GM10248 (cell line): ENCODE data around the gene ZMIZ2.
"Not testable (repeated sequence)": the region's sequence is repeated elsewhere in the genome, so short reads cannot be mapped to it uniquely, and the experiment has no call there.

Experiments used
- CTCF ChIA-PET: fragments of 300-600 bp; sonication (Branson Sonifier 250); formaldehyde crosslinking; extraction: SDS; loops from one replicate; lab custom pipeline; 2021; ENCODE audit warnings: antibody characterized with exemption; lab: Yijun Ruan, JAX
- POLR2A ChIA-PET: fragments of 350-650 bp; sonication (Branson Sonifier 250); formaldehyde crosslinking; extraction: SDS; loops from one replicate; lab custom pipeline; 2020; ENCODE audit warnings: antibody characterized with exemption; lab: Yijun Ruan, JAX
- DNase-seq: peaks from one replicate; pipeline ENCODE4 v3.0.0; 2012; ENCODE audit errors: extremely low spot score
- TF ChIP-seq, protein P1 (sequence below): IDR thresholded peaks from 2 replicates; pipeline ENCODE4 v1.5.1; 2012; ENCODE audit warnings: mild to moderate bottlenecking, low read depth; ENCODE audit errors: extremely low read depth, missing control alignments, control extremely low read depth

The ZMIZ2 gene

GRCh38 chr7:44797329-44798258, 48.9 kb downstream of the ZMIZ2 start:
- TF ChIP-seq, protein P1, sequence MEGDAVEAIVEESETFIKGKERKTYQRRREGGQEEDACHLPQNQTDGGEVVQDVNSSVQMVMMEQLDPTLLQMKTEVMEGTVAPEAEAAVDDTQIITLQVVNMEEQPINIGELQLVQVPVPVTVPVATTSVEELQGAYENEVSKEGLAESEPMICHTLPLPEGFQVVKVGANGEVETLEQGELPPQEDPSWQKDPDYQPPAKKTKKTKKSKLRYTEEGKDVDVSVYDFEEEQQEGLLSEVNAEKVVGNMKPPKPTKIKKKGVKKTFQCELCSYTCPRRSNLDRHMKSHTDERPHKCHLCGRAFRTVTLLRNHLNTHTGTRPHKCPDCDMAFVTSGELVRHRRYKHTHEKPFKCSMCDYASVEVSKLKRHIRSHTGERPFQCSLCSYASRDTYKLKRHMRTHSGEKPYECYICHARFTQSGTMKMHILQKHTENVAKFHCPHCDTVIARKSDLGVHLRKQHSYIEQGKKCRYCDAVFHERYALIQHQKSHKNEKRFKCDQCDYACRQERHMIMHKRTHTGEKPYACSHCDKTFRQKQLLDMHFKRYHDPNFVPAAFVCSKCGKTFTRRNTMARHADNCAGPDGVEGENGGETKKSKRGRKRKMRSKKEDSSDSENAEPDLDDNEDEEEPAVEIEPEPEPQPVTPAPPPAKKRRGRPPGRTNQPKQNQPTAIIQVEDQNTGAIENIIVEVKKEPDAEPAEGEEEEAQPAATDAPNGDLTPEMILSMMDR: peak; percentile 59
- ChIA-PET CTCF (interaction anchor here (0.6 to 4.4 kb wide), 21 partner anchors 11 to 339 kb away, joined by 3 to 24 read pairs (median 3); partner anchors contain the start of genes OGDH and PURB), POLR2A (interaction anchor here (0.6 to 1.8 kb wide), 15 partner anchors 8 to 1215 kb away, joined by 3 to 10 read pairs (median 3); partner anchors contain the start of genes OGDH and PURB)
- DNase-seq: peak; percentile 79

- TF ChIP-seq, protein P1: no peak
- no peak for DNase-seq
- POLR2A ChIA-PET: interaction anchor here (0.6 to 1.8 kb wide), 8 partner anchors 18 to 1216 kb away, joined by 3 to 10 read pairs (median 4); partner anchors contain the start of gene PURB
- CTCF ChIA-PET: interaction anchor here (0.6 to 4.4 kb wide), 19 partner anchors 10 to 435 kb away, joined by 3 to 24 read pairs (median 3); partner anchors contain the start of gene PURB
Observed at GRCh38 chr7:44798649-44799305, 50.1 kb downstream of the ZMIZ2 start.

DNA sequence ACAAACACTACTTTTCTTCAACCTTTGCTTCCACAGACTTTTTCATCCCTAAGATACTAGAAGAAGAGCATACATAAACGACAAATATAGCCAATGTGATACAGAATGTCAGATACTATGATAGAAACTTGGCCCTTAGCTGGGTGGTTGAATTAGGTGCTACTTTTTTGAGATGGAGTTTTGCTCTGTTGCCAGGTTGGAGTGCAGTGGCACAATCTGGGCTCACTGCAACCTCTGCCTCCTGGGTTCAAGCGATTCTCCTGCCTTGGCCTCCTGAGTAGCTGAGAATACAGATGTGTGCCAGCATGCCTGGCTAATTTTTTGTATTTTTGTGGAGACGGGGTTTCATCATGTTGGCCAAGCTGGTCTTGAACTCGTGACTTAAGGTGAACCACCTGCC, 51.3 kb downstream of the ZMIZ2 start:
- POLR2A ChIA-PET: interaction anchor here (0.7 to 0.9 kb wide), 2 partner anchors 179 to 232 kb away, joined by 4 to 5 read pairs; no protein-coding TSS in a partner anchor
- TF ChIP-seq, protein P1: no peak
- CTCF ChIA-PET: interaction anchor here (0.8 to 4.4 kb wide), 4 partner anchors 9 to 198 kb away, joined by 3 to 24 read pairs (median 3); partner anchors contain the start of gene H2AZ2
- no peak for DNase-seq

DNA sequence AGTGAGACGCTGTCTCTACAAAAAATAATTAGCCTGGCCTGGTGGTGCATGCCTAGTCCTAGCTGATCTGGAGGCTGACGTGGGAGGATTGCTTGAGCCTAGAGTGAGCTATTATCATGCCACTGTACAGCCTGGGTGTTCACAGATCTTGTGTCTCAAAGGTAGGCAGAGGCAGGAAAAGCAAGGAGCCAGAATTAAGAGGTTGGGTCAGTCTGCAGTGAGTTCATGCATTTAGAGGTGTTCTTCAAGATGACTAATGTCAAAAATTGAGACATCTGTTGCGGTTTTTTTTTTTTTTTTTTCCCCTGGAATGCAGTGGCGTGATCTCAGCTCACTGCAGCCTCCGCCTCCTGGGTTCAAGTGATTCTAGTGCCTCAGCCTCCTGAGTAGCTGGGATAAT, 53.2 kb downstream of the ZMIZ2 start:
- no peak for DNase-seq
- TF ChIP-seq, protein P1: no peak
- ChIA-PET POLR2A (no interaction called here), CTCF (interaction anchor here (1.2 kb wide), 1 partner anchor 42 kb away, joined by 4 read pairs; no protein-coding TSS in a partner anchor)

DNA sequence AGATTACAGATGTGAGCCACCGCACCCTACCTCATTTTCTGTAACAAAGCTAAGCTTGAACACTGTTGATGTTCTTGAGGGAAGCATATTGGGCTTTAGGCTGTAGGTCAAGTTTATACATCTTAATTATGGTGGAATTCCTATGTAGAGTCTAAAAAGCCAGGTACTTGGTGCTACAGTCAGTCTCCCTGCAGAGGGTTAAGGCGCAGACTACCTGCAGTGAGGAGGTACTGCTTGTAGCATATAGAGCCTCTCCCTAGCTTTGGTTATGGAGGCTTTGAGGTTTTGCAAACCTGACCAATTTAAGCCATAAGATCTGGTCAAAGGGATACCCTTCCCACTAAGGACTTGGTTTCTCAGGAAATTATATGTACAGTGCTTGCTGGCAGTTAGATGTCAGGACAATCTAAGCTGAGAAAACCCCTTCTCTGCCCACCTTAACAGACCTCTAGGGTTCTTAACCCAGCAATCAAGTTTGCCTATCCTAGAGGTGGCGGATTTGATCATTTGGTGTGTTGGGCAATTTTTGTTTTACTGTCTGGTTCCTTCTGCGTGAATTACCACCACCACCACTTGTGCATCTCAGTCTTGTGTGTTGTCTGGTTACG, 53.9 kb downstream of the ZMIZ2 start:
- TF ChIP-seq, protein P1: no peak
- no peak for DNase-seq
- ChIA-PET CTCF (interaction anchor here (1.2 kb wide), 1 partner anchor 42 kb away, joined by 4 read pairs; no protein-coding TSS in a partner anchor), POLR2A (no interaction called here)

- ChIA-PET CTCF (interaction anchor here (1.1 to 1.8 kb wide), 3 partner anchors 9 to 31 kb away, joined by 3 to 4 read pairs (median 3); no protein-coding TSS in a partner anchor), POLR2A (interaction anchor here (0.5 to 0.7 kb wide), 2 partner anchors 172 to 283 kb away, joined by 4 to 7 read pairs; no protein-coding TSS in a partner anchor)
- DNase-seq: not testable (repeated sequence)
Observed at GRCh38 chr7:44803828-44804519, 55.3 kb downstream of the ZMIZ2 start.
